Activated CD4-positive, alpha-beta memory T cell treated with anti-CD3 and anti-CD28 coated beads, Interleukin-2, amount 10 ng/mL, durations not matched to agents 7 days and 5 days (primary cell): Measurements from ENCODE around the gene NUCB2. TPM values are rescaled to one million over a fixed set of nuclear protein-coding genes. Genes with fewer than 3 reads are reported as not detected.

Source experiments
- CTCF ChIA-PET: fragments of 350-600 bp; sonication (Branson Sonifier 250); formaldehyde crosslinking; loops from one replicate; lab custom pipeline; 2021; ENCODE audit warnings: antibody characterized with exemption, inconsistent platforms; lab: Charles Lee
- POLR2A ChIA-PET: fragments of 350-600 bp; sonication (Branson Sonifier 250); formaldehyde crosslinking; loops from one replicate; lab custom pipeline; 2021; ENCODE audit warnings: antibody characterized with exemption; lab: Charles Lee
- DNase-seq: peaks from one replicate; pipeline ENCODE4 v3.0.0-alpha.2; 2020
- H3K27ac Mint-ChIP-seq: one replicate; pipeline ENCODE4 v1.8.0; 2021; ENCODE audit warnings: mild to moderate bottlenecking, mixed read lengths
- H3K27me3 Mint-ChIP-seq: one replicate; pipeline ENCODE4 v1.8.0; 2021; ENCODE audit warnings: mixed read lengths
- H3K36me3 Mint-ChIP-seq: one replicate; pipeline ENCODE4 v1.8.0; 2021; ENCODE audit warnings: low read depth, mixed read lengths
- H3K4me1 Mint-ChIP-seq: one replicate; pipeline ENCODE4 v1.8.0; 2021; ENCODE audit warnings: mixed read lengths
- H3K4me3 Mint-ChIP-seq: one replicate; pipeline ENCODE4 v1.8.0; 2021; ENCODE audit warnings: mild to moderate bottlenecking, mixed read lengths
- H3K9me3 Mint-ChIP-seq: one replicate; pipeline ENCODE4 v1.8.0; 2021; ENCODE audit warnings: mixed read lengths
- total RNA-seq, 2 experiments: library from RNA; stranded (reverse); gene quantifications; one replicate each; pipeline ENCODE4 v1.2.3, GENCODE V29; 2021

NUCB2 gene
- total RNA-seq, 2 experiments from 2014 or later: 82.0 to 91.8 TPM

DNA sequence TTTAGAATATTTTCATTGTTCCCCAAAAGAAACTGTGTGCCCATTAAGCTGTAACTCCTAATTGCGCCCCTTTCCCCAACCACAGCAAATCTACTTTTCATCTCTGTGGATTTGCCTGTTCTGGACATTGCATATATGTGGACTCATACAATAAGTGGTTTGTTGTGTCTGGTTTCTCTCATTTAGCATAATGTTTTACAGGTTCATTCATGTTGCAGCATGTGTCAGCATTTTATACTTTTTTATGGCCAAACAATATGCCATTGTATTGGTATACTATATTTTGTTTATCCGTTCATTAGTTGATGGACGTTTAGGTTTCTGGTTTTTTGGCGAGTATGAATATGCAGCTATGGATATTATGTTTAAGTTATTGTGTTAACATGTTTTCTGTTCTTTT is 23.8 kb downstream of the NUCB2 start:
- Mint-ChIP-seq H3K4me3 (no peak overlapping the region), H3K9me3 (no peaks in the 10 kb centered on the region), H3K36me3 (peaks cover 32% of the 10 kb centered on the region), H3K27ac (no peak overlapping the region), H3K27me3 (no peaks in the 10 kb centered on the region), H3K4me1 (peaks cover 23% of the 10 kb centered on the region)
- POLR2A ChIA-PET: no interaction called here
- CTCF ChIA-PET: no interaction called here
- DNase-seq: no peak

DNA sequence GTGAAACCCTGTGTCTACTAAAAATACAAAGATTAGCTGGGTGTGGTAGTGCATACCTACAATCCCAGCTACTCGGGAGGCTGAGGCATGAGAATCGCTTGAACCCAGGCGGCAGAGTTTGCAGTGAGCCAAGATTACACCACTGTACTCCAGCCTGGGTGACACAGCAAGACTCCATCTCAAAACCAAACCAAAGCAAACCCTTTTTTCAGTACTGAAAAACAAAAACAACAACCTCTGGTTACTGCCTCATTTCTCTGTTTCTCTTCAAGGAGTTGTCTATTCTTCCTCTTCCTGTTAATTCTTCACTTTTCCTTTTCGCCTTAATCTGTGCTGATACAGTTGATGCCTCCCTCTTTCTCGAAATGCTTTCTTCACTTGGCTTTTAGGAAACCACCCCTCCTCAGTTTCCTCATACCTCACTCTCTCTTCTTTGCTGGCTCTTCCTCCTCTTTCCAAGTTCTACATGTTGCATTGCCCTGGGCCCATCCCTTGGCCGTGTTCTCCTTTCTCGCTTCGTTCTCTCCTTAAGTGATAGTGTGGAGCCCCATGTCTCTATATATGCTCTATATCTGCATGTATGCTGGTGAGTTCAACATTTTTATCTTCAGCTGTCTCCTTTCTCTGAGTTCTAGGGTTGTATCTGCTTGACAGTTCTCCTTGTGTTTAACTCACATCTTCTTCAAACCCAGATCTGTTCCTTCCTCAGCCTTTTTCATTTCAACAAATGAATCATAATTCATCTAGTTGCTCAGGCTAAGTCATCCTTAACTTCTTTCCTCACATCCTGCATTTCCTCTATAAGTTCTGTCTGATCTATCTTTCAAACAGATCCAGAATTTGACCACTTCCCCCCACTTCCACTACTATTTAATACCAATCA is 37.1 kb downstream of the NUCB2 start:
- ChIA-PET CTCF (interaction anchor here (0.5 kb wide), 1 partner anchor 22 kb away, joined by 3 read pairs; no protein-coding TSS in a partner anchor), POLR2A (interaction anchor here (0.6 kb wide), 1 partner anchor 755 kb away, joined by 3 read pairs; no protein-coding TSS in a partner anchor)
- no peak overlapping the region for H3K4me3 Mint-ChIP-seq
- no peak for DNase-seq
- no peak overlapping the region for H3K27ac Mint-ChIP-seq
- peaks cover 13% of the 10 kb centered on the region for H3K36me3 Mint-ChIP-seq
- H3K27me3 Mint-ChIP-seq: no peaks in the 10 kb centered on the region
- H3K9me3 Mint-ChIP-seq: no peaks in the 10 kb centered on the region
- H3K4me1 Mint-ChIP-seq: no peaks in the 10 kb centered on the region

DNA sequence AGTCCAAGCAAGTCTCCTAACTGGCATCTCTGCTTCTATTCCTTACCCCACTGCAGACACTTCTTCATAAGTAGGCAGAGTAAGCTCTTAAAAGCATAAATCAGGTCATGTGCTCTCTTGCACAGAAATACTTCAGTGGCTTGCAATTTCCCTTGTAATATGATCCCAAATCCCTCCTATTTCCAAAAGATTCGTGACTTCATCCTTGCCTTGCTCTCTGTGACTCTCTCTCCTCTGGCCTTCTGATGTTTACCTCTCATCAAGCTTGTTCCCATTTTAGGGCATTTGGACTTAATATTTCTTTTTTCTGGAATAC is 37.7 kb downstream of the NUCB2 start:
- DNase-seq: no peak
- H3K27me3 Mint-ChIP-seq: no peaks in the 10 kb centered on the region
- H3K27ac Mint-ChIP-seq: no peak overlapping the region
- no peaks in the 10 kb centered on the region for H3K9me3 Mint-ChIP-seq
- POLR2A ChIA-PET: no interaction called here
- peaks cover 15% of the 10 kb centered on the region for H3K36me3 Mint-ChIP-seq
- H3K4me1 Mint-ChIP-seq: no peaks in the 10 kb centered on the region
- CTCF ChIA-PET: interaction anchor here (0.5 to 1.3 kb wide), 2 partner anchors 23 to 31 kb away, joined by 3 read pairs; no protein-coding TSS in a partner anchor
- H3K4me3 Mint-ChIP-seq: no peak overlapping the region

DNA sequence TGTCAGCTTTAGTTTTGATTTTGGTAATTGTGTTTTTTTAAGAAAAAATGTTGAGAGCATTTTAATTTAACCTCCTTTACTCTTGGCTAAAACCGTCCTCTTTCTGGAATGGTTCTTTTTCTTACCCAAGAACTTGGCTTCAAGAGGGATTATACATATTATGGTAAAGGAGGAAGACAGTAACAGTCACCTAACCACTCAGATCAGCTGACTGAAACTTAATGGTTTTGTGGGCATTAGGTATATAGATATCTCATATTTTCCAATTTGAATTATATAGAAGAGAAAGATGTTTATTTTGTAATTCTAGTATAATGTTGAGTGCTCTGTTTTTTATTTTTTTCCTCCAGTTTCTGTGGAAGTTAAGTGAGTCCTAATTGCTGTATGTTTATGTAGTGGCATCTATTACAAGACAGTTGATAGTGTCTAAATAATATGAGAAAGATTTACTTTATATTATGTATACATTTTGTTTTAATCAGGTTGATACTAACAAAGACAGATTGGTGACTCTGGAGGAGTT is 38.4 kb downstream of the NUCB2 start:
- Mint-ChIP-seq H3K9me3 (no peaks in the 10 kb centered on the region), H3K36me3 (peaks cover 18% of the 10 kb centered on the region), H3K27ac (no peak overlapping the region), H3K27me3 (no peaks in the 10 kb centered on the region), H3K4me1 (no peaks in the 10 kb centered on the region), H3K4me3 (no peak overlapping the region)
- ChIA-PET POLR2A (no interaction called here), CTCF (interaction anchor here (1.3 kb wide), 1 partner anchor 32 kb away, joined by 3 read pairs; no protein-coding TSS in a partner anchor)
- DNase-seq: no peak

DNA sequence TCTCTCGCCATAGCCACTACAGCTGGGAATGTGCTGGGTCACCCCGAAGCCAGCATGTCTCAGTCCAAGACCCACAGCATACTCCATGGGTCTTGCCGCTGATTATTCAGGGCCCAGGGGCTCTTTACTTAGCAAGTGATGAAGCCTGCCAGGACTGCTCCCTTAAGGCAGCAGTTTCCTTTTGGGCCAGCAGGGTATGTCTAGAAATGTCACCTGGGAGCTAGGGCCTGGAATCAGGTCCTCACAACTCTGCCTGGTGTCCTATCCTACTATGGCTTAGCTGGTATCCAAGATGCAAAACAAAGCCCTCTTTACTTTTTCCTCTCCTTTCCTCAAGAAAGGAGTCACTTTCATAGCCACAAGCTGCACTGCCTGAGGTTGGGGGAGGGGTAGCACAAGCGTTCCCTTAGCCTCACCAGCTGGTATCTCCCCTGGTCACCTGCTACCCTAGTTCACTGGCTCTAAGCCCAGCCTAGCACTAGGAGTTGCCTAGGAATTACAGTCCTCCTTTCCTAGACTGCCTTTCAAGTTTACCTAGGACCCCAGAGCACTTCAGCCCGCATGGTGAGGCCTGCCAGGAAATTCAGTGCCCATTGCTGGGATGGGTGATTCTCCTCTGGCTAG is 52.4 kb downstream of the NUCB2 start:
- Mint-ChIP-seq H3K4me3 (no peak overlapping the region), H3K27ac (no peak overlapping the region), H3K36me3 (peaks cover 42% of the 10 kb centered on the region), H3K27me3 (no peaks in the 10 kb centered on the region), H3K9me3 (no peaks in the 10 kb centered on the region), H3K4me1 (no peaks in the 10 kb centered on the region)
- ChIA-PET POLR2A (no interaction called here), CTCF (interaction anchor here (1.2 kb wide), 1 partner anchor 99 kb away, joined by 3 read pairs; no protein-coding TSS in a partner anchor)
- no peak for DNase-seq

DNA sequence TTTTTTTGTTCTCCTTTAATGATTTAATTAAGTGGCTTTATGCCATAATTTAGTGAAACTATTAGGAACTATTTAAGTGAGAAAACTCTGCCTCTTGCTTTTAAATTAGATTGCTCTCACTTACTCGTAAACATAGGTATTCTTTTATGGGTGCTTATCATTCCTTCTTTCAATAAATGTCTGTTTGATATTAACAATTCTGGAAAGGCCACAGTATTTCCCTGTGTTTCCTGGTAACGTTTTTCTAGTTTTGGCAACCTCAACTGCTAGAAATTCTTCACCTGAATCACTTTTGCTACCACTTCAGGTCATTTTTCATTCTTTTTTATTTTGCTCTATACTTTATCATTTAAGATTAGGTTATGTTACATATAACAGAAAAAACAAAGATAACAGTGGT is 55.1 kb downstream of the NUCB2 start:
- Mint-ChIP-seq H3K4me1 (no peaks in the 10 kb centered on the region), H3K9me3 (no peaks in the 10 kb centered on the region), H3K4me3 (no peak overlapping the region), H3K27ac (no peak overlapping the region), H3K27me3 (no peaks in the 10 kb centered on the region), H3K36me3 (peaks cover 29% of the 10 kb centered on the region)
- CTCF ChIA-PET: interaction anchor here (1.0 to 1.2 kb wide), 2 partner anchors 24 to 102 kb away, joined by 3 read pairs; no protein-coding TSS in a partner anchor
- POLR2A ChIA-PET: no interaction called here
- DNase-seq: no peak

DNA sequence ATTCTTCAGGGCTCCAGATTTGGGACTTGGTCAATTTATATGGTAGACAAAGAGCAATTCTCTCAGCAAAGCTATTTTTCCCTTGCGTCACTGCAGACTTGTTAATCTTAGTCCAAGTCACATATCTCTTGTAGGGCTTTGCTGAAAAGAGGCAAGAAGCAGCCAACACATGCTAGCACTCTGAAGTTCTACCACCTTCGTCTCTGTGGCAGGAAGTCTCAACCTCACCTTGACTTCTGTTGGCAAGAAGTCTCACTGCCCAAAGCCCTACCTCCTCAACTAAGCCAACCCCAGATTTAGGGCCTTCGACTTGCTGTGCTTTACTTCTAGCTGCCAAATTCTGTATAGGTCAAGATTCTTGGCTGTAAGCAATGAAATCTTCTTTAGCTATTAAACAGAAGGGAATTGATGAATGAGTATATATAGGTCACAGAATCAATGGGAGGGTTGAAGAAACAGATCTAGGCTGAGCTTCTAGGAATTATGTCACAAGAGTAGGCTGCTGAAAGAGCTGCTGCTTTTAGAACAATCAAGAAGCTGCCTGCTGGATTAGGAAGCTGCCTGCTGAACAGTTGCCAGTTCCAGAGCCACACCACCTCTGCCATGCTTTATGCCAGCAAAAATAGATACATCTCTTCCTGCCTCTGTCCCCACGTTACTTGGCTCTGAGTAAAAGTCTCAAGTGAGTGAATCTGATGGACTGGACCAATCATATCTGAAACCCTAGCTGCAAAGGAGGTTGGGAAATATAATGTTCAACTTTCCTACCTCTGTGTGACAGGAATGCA is 57.5 kb downstream of the NUCB2 start:
- CTCF ChIA-PET: interaction anchor here (1.0 to 1.2 kb wide), 2 partner anchors 15 to 20 kb away, joined by 3 read pairs; no protein-coding TSS in a partner anchor
- H3K36me3 Mint-ChIP-seq: peaks cover 18% of the 10 kb centered on the region
- POLR2A ChIA-PET: no interaction called here

DNA sequence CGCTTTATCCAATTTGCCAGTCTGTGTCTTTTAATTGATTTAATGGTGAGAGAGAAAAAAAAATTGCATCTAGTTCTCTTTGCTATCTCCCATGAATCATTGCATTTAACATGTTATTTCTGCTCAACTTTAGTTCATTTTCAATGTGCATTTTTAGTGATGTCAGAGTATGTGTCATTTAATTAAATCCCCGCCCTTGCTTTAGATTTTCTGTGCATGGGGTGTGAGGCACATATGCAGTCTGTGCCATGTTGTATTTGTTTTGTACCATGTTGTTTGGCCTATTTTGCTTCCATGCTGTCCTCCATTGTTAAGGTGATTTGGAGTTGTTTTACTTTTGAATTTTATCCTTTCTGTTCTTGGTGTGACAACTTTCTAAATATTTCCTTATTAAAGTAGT is 66.7 kb downstream of the NUCB2 start:
- H3K4me1 Mint-ChIP-seq: no peaks in the 10 kb centered on the region
- no peak overlapping the region for H3K4me3 Mint-ChIP-seq
- no peak overlapping the region for H3K27ac Mint-ChIP-seq
- no peaks in the 10 kb centered on the region for H3K27me3 Mint-ChIP-seq
- no peaks in the 10 kb centered on the region for H3K9me3 Mint-ChIP-seq
- DNase-seq: no peak
- POLR2A ChIA-PET: no interaction called here
- H3K36me3 Mint-ChIP-seq: no peaks in the 10 kb centered on the region
- CTCF ChIA-PET: no interaction called here

More for the DNA sequence above, 57.5 kb downstream of the NUCB2 start:
- Mint-ChIP-seq H3K4me1 (no peaks in the 10 kb centered on the region), H3K27ac (no peak overlapping the region), H3K9me3 (no peaks in the 10 kb centered on the region), H3K27me3 (no peaks in the 10 kb centered on the region), H3K4me3 (no peak overlapping the region)
- no peak for DNase-seq

DNA sequence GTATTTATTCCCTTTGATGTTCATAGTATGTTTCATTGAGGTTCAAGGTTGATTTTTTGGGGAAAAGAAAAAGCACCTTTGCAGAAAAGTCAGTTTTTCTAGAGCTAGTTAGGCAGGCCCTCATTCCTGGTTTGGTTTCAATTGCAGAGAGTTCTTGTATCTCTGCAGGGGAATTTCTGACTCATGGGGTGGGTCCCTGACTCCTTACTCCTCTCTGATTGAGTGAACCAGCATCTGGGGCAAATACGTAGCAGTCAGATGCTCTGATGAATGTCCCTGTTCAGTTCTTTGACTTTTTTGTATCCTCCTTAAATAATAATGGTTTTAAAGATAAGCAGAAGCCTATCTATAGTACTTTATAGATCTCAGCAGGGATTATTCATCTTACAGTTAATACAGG is 67.4 kb downstream of the NUCB2 start:
- Mint-ChIP-seq H3K9me3 (no peaks in the 10 kb centered on the region), H3K36me3 (no peaks in the 10 kb centered on the region), H3K27me3 (peaks cover 3% of the 10 kb centered on the region), H3K4me3 (no peak overlapping the region), H3K27ac (no peak overlapping the region), H3K4me1 (no peaks in the 10 kb centered on the region)
- ChIA-PET POLR2A (no interaction called here), CTCF (interaction anchor here (1.6 kb wide), 1 partner anchor 114 kb away, joined by 4 read pairs; no protein-coding TSS in a partner anchor)
- no peak for DNase-seq

DNA sequence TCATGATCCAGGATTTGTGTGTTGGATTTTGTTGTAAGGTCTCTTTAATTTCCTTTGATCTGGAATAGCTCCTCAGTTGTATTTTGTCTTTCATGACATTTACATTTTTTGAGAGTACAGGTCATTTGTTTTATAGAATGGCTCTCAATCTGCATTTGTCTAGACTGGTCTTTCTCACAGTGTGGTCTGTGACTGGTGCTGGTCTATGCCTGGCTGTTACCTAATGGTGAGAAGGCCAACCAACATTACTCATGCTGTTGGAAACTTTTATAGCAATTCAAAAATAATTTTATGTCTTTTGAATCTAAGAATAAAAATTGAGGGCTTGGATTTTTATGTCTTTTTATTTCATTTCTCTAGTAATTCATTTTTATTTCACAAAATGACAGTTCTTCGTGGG is 71.1 kb downstream of the NUCB2 start:
- H3K9me3 Mint-ChIP-seq: no peaks in the 10 kb centered on the region
- no peak for DNase-seq
- peaks cover 17% of the 10 kb centered on the region for H3K4me1 Mint-ChIP-seq
- H3K27ac Mint-ChIP-seq: no peak overlapping the region
- POLR2A ChIA-PET: no interaction called here
- no peak overlapping the region for H3K4me3 Mint-ChIP-seq
- H3K36me3 Mint-ChIP-seq: no peaks in the 10 kb centered on the region
- H3K27me3 Mint-ChIP-seq: peaks cover 33% of the 10 kb centered on the region
- CTCF ChIA-PET: interaction anchor here (0.6 kb wide), 1 partner anchor 42 kb away, joined by 3 read pairs; no protein-coding TSS in a partner anchor

DNA sequence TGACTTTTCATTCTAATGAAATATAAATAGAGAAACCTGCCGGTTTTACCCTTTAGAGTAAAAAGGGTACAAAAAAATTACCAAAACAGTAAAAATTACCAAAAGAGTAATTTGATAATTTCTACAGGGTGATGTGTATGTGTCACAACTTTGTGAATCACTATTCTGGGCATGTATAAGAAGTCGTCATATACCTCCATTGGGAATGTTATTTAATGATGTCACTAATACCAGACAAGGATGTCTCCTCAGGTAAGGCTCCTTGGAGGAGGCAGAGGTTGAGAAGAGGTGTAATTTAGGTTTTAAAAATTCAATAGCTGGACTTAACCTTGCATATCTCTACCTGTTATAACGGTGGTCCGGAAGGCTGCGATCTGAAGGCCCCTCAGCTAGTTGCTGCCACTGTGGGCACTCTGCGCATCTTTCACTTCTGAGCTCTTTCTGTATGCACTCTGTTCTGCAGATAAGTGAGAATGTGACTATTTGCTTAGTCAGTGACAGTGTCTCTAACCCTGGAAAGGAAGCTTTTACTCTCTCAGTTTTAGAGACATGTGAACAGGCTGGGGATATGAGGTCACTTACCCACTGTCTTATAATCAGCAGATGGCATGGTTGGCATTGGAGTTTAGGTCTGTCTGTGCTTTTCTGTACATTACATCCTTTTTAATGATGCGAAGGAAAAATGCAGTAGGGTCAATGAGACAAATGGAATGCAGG is 74.1 kb downstream of the NUCB2 start:
- no peak for DNase-seq
- ChIA-PET POLR2A (no interaction called here), CTCF (interaction anchor here (0.6 kb wide), 1 partner anchor 154 kb away, joined by 3 read pairs; no protein-coding TSS in a partner anchor)
- Mint-ChIP-seq H3K4me3 (peak overlapping the region; percentile 52), H3K4me1 (peaks cover 35% of the 10 kb centered on the region), H3K36me3 (no peaks in the 10 kb centered on the region), H3K27ac (no peak overlapping the region), H3K9me3 (no peaks in the 10 kb centered on the region), H3K27me3 (peaks cover 48% of the 10 kb centered on the region)

DNA sequence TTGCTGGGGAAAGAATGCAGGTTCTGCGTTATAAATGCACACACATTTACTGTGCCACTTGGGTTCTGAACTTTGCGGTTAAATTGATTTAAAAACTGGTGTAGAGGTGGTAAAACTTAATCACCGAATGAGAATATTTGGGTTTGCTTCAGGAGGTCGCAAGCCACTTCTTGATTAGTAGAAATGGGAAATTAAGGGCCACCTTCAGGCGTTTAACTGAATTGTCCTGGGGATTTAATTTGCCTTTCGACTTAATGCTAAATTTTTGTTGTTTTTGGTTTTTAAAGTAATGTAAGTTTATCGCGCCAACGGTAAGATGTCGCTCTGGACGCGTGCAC is 74.6 kb downstream of the NUCB2 start:
- CTCF ChIA-PET: interaction anchor here (0.6 kb wide), 1 partner anchor 153 kb away, joined by 3 read pairs; no protein-coding TSS in a partner anchor
- POLR2A ChIA-PET: no interaction called here
- Mint-ChIP-seq H3K4me3 (peak overlapping the region; percentile 52), H3K4me1 (peaks cover 35% of the 10 kb centered on the region), H3K27me3 (peaks cover 48% of the 10 kb centered on the region), H3K9me3 (no peaks in the 10 kb centered on the region), H3K36me3 (no peaks in the 10 kb centered on the region), H3K27ac (no peak overlapping the region)
- no peak for DNase-seq
